Vagina (tissue), 2 donors: ENCODE measurements around the gene PINLYP.

Source experiments
- POLR2A ChIP-seq, 2 donors: fragments of 450-650 bp; IDR thresholded peaks; one replicate each; pipeline ENCODE4 v1.6.1; 2017; ENCODE audit warnings: antibody characterized with exemption in 2 of 2, mild to moderate bottlenecking in 2 of 2, moderate library complexity in 2 of 2
- POLR2AphosphoS5 ChIP-seq, 2 donors: sonication (generic); formaldehyde crosslinking; IDR thresholded peaks; one replicate each; pipeline ENCODE4 v1.9.0; 2017; ENCODE audit warnings: antibody characterized with exemption in 2 of 2, mild to moderate bottlenecking in 2 of 2, low read depth in 1 of 2; ENCODE audit not compliant: insufficient read depth in 1 of 2
- TF ChIP-seq, protein P1 (sequence below), 3 experiments: fragments of 450-650 bp in 2 of 3; fragments of 200-600 bp in 1 of 3; sonication (generic) in 1 of 3; IDR thresholded peaks; one replicate each; pipeline ENCODE4 v1.5.1; 2017 to 2019; ENCODE audit warnings: antibody characterized with exemption in 3 of 3, mild to moderate bottlenecking in 2 of 3, moderate library complexity in 2 of 3

- TF ChIP-seq, protein P1, sequence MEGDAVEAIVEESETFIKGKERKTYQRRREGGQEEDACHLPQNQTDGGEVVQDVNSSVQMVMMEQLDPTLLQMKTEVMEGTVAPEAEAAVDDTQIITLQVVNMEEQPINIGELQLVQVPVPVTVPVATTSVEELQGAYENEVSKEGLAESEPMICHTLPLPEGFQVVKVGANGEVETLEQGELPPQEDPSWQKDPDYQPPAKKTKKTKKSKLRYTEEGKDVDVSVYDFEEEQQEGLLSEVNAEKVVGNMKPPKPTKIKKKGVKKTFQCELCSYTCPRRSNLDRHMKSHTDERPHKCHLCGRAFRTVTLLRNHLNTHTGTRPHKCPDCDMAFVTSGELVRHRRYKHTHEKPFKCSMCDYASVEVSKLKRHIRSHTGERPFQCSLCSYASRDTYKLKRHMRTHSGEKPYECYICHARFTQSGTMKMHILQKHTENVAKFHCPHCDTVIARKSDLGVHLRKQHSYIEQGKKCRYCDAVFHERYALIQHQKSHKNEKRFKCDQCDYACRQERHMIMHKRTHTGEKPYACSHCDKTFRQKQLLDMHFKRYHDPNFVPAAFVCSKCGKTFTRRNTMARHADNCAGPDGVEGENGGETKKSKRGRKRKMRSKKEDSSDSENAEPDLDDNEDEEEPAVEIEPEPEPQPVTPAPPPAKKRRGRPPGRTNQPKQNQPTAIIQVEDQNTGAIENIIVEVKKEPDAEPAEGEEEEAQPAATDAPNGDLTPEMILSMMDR (IDR thresholded peaks at IDR 0.05) = no peak
- TF ChIP-seq POLR2A (IDR thresholded peaks at IDR 0.05) = no peak
- no peak for TF ChIP-seq POLR2AphosphoS5 (IDR thresholded peaks at IDR 0.05; ENCODE audit: insufficient read depth in 1 of 2, low read depth in 1 of 2)
Measured at GRCh38 chr19:43606569-43607229, 31.1 kb downstream of the PINLYP start.
